Measurements from ENCODE around the gene GPR149.

GPR149 gene

GRCh38 chr3:154356009-154356408 is 74.0 kb downstream of the GPR149 start:
- H3K4me3 ChIP-seq (ENCODE audit: low read depth, low read length), result no peak overlapping the region
- no peak for DNase-seq (ENCODE audit: low read depth)
- TF ChIP-seq, protein P1, sequence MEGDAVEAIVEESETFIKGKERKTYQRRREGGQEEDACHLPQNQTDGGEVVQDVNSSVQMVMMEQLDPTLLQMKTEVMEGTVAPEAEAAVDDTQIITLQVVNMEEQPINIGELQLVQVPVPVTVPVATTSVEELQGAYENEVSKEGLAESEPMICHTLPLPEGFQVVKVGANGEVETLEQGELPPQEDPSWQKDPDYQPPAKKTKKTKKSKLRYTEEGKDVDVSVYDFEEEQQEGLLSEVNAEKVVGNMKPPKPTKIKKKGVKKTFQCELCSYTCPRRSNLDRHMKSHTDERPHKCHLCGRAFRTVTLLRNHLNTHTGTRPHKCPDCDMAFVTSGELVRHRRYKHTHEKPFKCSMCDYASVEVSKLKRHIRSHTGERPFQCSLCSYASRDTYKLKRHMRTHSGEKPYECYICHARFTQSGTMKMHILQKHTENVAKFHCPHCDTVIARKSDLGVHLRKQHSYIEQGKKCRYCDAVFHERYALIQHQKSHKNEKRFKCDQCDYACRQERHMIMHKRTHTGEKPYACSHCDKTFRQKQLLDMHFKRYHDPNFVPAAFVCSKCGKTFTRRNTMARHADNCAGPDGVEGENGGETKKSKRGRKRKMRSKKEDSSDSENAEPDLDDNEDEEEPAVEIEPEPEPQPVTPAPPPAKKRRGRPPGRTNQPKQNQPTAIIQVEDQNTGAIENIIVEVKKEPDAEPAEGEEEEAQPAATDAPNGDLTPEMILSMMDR (IDR thresholded peaks at IDR 0.05; ENCODE audit: low read depth, low read length, missing control alignments), result no peak
- in situ Hi-C loops (cut with HindIII; ENCODE audit: low sequenced_read_pairs), result no loop called here

- DNase-seq (ENCODE audit: low read depth), result no peak
- in situ Hi-C loops (cut with HindIII; ENCODE audit: low sequenced_read_pairs), result no loop called here
- no peak overlapping the region for H3K4me3 ChIP-seq (ENCODE audit: low read depth, low read length)
- TF ChIP-seq, protein P1 (IDR thresholded peaks at IDR 0.05; ENCODE audit: low read depth, low read length, missing control alignments), result no peak
Measured at GRCh38 chr3:154349223-154349622, 80.8 kb downstream of the GPR149 start.

DNA sequence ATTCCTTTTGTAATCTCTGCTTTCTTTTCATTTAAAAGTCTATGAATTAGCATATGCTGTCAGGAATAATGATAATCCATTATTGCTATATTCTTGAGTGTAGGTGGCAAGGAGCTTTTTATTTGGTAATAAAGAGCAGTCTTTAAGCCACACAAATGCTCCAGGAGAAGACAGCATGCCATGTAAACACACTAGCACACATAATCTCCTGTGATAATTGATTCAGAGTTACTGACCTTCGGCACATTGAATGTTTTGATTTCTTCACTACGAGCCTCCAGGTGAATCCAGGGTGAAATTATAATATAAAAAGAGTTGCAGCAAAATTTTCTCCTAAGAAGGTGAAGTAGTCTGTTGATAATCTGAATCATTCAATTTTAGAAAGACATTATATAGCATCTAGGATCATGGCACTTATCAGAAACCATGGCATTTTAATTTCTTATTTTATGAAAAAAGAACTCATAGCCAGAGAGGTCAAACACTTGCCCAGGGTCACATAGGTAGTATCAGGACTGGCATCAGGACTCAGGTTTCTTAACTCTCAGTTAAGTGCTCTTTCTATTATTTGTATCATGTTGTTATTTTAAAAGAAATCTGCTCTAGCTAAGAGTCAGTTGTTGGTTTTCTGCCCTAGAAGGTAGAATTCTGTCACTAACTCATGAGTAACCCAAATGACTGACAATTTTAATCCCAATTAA is 84.4 kb downstream of the GPR149 start:
- no peak overlapping the region for H3K4me3 ChIP-seq (ENCODE audit: low read depth, low read length)
- TF ChIP-seq, protein P1 (IDR thresholded peaks at IDR 0.05; ENCODE audit: low read depth, low read length, missing control alignments), result no peak
- in situ Hi-C loops (cut with HindIII; ENCODE audit: low sequenced_read_pairs), result no loop called here
- no peak for DNase-seq (ENCODE audit: low read depth)

DNA sequence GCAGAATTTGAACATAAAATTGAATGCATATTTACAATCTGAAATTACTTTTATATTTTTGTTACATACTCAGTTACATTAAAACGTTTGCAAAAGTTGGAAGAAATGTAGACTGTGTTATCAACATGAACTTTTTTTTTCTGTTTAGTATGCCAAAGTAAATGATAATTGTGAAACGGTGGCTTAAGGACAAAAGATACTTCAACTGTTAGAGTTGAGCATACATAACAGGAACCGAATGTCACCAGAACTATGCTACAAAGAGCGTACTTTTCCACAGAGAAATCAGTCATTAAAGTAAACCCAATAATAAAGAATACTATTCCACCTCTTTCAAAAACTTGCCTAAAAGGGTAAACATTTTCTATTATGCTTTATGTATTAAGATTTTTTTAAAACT is 91.4 kb downstream of the GPR149 start:
- DNase-seq (ENCODE audit: low read depth), result no peak
- TF ChIP-seq, protein P1 (IDR thresholded peaks at IDR 0.05; ENCODE audit: low read depth, low read length, missing control alignments), result no peak
- no peak overlapping the region for H3K4me3 ChIP-seq (ENCODE audit: low read depth, low read length)
- in situ Hi-C loops (cut with HindIII; ENCODE audit: low sequenced_read_pairs), result no loop called here

DNA sequence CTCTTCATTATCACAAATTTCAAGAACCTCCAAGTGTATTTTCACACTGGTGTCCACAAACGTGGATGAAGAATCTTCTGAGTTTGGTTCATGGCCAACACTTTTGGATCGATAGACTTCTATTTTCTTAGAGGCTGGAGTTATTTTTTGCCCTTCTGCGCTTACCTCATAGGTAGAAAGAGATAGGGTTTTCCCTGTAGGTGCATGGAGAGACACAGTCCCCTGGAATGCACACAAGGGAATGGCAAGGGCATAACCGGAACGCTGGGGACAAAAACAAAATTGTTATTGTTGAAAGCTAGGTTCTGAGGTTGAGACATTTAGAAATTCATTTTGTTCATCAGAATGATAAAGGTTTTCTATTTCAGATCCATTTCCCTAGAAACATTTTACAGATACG is 92.0 kb downstream of the GPR149 start:
- no peak overlapping the region for H3K4me3 ChIP-seq (ENCODE audit: low read depth, low read length)
- no peak for DNase-seq (ENCODE audit: low read depth)
- in situ Hi-C loops (cut with HindIII; ENCODE audit: low sequenced_read_pairs), result no loop called here
- TF ChIP-seq, protein P1 (IDR thresholded peaks at IDR 0.05; ENCODE audit: low read depth, low read length, missing control alignments), result no peak

- in situ Hi-C loops (cut with HindIII; ENCODE audit: low sequenced_read_pairs), result no loop called here
- peak; percentile 38 for DNase-seq (ENCODE audit: low read depth)
- H3K4me3 ChIP-seq (ENCODE audit: low read depth, low read length), result no peak overlapping the region
- TF ChIP-seq, protein P1 (IDR thresholded peaks at IDR 0.05; ENCODE audit: low read depth, low read length, missing control alignments), result peak; percentile 64
Measured at GRCh38 chr3:154334973-154335420, 95.0 kb downstream of the GPR149 start.
